Measurements from ENCODE around the gene TTPAL.

The TTPAL gene

DNA sequence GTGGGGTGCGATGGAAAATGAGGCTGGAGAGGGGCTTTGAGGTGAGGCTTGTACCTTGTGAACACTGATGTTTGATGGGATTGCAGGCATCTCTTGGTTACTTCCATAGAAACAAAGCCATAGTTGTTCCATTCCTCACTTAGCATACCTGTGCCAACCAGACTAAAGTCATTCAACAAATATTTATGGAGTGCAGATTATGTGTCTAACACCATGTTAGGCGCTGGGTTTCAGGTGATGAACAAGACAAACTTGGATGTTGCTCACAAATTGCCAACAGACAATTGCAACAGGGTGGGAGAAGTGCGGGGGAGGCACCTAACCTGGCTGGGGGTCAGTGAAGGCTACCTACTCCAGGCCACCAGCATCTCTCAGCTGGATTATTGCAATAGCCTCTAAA lies 1.5 kb downstream of the TTPAL start:
- H3K4me3 ChIP-seq (ENCODE audit: low read depth in 1 of 2, low read length in 1 of 2): no peak overlapping the region
- H3K36me3 ChIP-seq: peaks cover 16% of the 10 kb centered on the region
- no peaks in the 10 kb centered on the region for H3K9me3 ChIP-seq
- TF ChIP-seq CTCF (IDR thresholded peaks at IDR 0.05): no peak
- no peaks in the 10 kb centered on the region for H3K27me3 ChIP-seq
- peak overlapping the region; percentile 91 for H3K27ac ChIP-seq
- peaks cover 49 to 50% of the 10 kb centered on the region in 2 experiments for H3K4me1 ChIP-seq (ENCODE audit: control insufficient read depth in 1 of 2, insufficient read depth in 1 of 2, low read depth in 1 of 2, low read length in 1 of 2)

GRCh38 chr20:44478206-44478605 lies 2.5 kb downstream of the TTPAL start:
- Histone ChIP-seq H3K9me3 (no peaks in the 10 kb centered on the region), H3K36me3 (peaks cover 23% of the 10 kb centered on the region), H3K27ac (peak overlapping the region; percentile 36), H3K27me3 (no peaks in the 10 kb centered on the region), H3K4me3 (ENCODE audit: low read depth in 1 of 2, low read length in 1 of 2) (no peak overlapping the region), H3K4me1 (ENCODE audit: control insufficient read depth in 1 of 2, insufficient read depth in 1 of 2, low read depth in 1 of 2, low read length in 1 of 2) (peaks cover 58 to 60% of the 10 kb centered on the region in 2 experiments)
- no peak for TF ChIP-seq CTCF (IDR thresholded peaks at IDR 0.05)

GRCh38 chr20:44479643-44480042 lies 4.0 kb downstream of the TTPAL start:
- peak overlapping the region; percentile 86 for H3K27ac ChIP-seq
- peaks cover 37% of the 10 kb centered on the region for H3K36me3 ChIP-seq
- peaks cover 58 to 61% of the 10 kb centered on the region in 2 experiments for H3K4me1 ChIP-seq (ENCODE audit: control insufficient read depth in 1 of 2, insufficient read depth in 1 of 2, low read depth in 1 of 2, low read length in 1 of 2)
- no peaks in the 10 kb centered on the region for H3K9me3 ChIP-seq
- TF ChIP-seq CTCF (IDR thresholded peaks at IDR 0.05): no peak
- no peak overlapping the region for H3K4me3 ChIP-seq (ENCODE audit: low read depth in 1 of 2, low read length in 1 of 2)
- no peaks in the 10 kb centered on the region for H3K27me3 ChIP-seq

- H3K4me3 ChIP-seq (ENCODE audit: low read depth in 1 of 2, low read length in 1 of 2): no peak overlapping the region
- H3K36me3 ChIP-seq: peaks cover 42% of the 10 kb centered on the region
- no peaks in the 10 kb centered on the region for H3K27me3 ChIP-seq
- H3K27ac ChIP-seq: peak overlapping the region; percentile 86
- no peak for TF ChIP-seq CTCF (IDR thresholded peaks at IDR 0.05)
- no peaks in the 10 kb centered on the region for H3K9me3 ChIP-seq
- H3K4me1 ChIP-seq (ENCODE audit: control insufficient read depth in 1 of 2, insufficient read depth in 1 of 2, low read depth in 1 of 2, low read length in 1 of 2): peaks cover 56 to 60% of the 10 kb centered on the region in 2 experiments
Measured at GRCh38 chr20:44480097-44480496, 4.4 kb downstream of the TTPAL start.

DNA sequence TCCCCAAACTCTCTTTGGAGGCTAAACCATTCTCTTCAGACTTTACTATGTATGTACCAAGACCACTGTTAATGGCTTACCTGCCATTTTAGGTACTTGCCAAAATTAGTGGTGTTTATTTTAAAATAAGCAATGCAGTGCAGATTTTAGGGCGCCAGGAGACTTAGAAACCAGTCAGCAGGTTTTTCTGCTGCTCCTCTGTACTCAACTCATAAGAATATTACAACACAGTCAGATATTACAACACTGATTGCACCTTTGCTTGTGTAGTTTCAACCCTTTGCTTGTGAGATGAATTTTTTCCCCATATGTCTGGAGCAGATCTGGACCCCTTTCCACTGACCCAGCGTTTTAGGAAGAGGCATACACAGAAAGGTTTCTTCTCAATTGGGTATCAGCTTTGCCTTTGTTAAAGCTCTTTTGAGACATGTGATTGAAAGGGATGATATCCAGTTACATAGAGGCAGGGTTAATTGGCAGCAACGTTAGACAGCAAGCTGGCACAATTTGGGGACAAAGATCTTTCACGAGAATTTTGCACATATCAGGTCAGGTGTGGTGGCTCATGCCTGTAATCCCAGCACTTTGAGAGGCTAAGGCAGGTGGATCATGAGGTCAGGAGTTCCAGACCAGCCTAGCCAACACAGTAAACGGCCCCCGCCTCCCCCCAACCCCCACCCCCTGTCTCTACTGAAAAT lies 6.2 kb downstream of the TTPAL start:
- Histone ChIP-seq H3K36me3 (peaks cover 59% of the 10 kb centered on the region), H3K4me3 (ENCODE audit: low read depth in 1 of 2, low read length in 1 of 2) (peak overlapping the region; percentile 2 to 38), H3K27me3 (no peaks in the 10 kb centered on the region), H3K9me3 (no peaks in the 10 kb centered on the region), H3K27ac (peak overlapping the region; percentile 86), H3K4me1 (ENCODE audit: control insufficient read depth in 1 of 2, insufficient read depth in 1 of 2, low read depth in 1 of 2, low read length in 1 of 2) (peaks cover 42 to 45% of the 10 kb centered on the region in 2 experiments)
- no peak for TF ChIP-seq CTCF (IDR thresholded peaks at IDR 0.05)

Measured in neutrophil (primary cell).